Neural crest cell (in vitro differentiated cells): Measurements from ENCODE around the gene IGFBPL1. TPM values are rescaled to one million over a fixed set of nuclear protein-coding genes. Genes with fewer than 3 reads are reported as not detected.

Experiments used
- DNase-seq: peaks from one replicate; pipeline ENCODE4 v3.0.0; 2021; ENCODE audit warnings: low read depth, mixed read lengths, low spot score
- H3K27ac Mint-ChIP-seq: one replicate; pipeline ENCODE4 v1.8.0; 2021; ENCODE audit warnings: mild to moderate bottlenecking, mixed read lengths; ENCODE audit not compliant: unreplicated experiment
- H3K27me3 Mint-ChIP-seq: 2 replicates; pipeline ENCODE4 v1.8.0; 2021; ENCODE audit warnings: low read depth, mild to moderate bottlenecking, mixed read lengths
- H3K36me3 Mint-ChIP-seq: 2 replicates; pipeline ENCODE4 v1.8.0; 2021; ENCODE audit warnings: low read depth, mild to moderate bottlenecking, mixed read lengths
- H3K4me1 Mint-ChIP-seq: 2 replicates; pipeline ENCODE4 v1.8.0; 2021; ENCODE audit warnings: mixed read lengths
- H3K4me3 Mint-ChIP-seq: one replicate; pipeline ENCODE4 v1.8.0; 2021; ENCODE audit warnings: mild to moderate bottlenecking, mixed read lengths
- H3K9me3 Mint-ChIP-seq: 2 replicates; pipeline ENCODE4 v1.8.0; 2021; ENCODE audit warnings: mixed read lengths
- total RNA-seq: library from RNA; stranded (reverse); gene quantifications from 2 replicates; pipeline ENCODE4 v1.2.1, GENCODE V29; 2021
- TF ChIP-seq, protein P1 (sequence below): fragments of 200-600 bp; sonication (generic); conservative IDR thresholded peaks from 2 replicates; pipeline ENCODE4 v1.5.0; 2021; ENCODE audit warnings: antibody characterized with exemption, mild to moderate bottlenecking

Gene IGFBPL1
- total RNA-seq, 1 donor from 2014 or later, result 63.8 TPM

DNA sequence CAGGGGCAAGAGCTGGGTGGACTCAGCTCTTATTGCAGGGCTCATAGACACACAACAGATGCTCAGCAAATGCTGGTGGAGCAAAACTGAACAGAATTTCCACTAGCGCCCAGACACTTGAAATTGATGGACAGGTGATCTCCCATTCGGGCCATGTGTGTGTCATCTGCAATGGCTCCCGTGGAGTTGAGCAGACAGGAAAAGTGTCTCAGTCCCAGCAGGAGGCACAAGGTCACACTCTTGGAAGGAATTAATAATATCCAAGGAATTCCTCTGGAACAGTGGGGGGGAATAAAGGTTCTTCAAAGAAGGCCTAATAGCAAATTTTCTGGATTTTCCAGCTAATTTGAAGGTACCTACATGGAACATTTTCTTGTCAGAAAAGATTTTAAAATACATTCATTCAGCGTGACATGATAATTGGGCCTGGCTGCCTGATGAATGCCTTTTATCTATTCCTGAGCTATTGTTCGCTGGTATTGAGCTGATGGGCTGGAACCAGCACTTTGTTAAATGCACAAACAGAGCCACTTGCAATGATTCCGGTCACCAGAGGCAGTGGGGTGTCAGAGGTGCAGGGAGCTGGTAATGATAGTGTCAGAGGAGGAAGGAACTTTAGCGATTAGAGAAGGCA lies 63.3 kb downstream of the IGFBPL1 start:
- H3K27ac Mint-ChIP-seq, result no peak overlapping the region
- H3K4me1 Mint-ChIP-seq, result peaks cover 36% of the 10 kb centered on the region
- H3K27me3 Mint-ChIP-seq, result peaks cover 2% of the 10 kb centered on the region
- no peak for DNase-seq
- no peaks in the 10 kb centered on the region for H3K36me3 Mint-ChIP-seq
- TF ChIP-seq, protein P1, sequence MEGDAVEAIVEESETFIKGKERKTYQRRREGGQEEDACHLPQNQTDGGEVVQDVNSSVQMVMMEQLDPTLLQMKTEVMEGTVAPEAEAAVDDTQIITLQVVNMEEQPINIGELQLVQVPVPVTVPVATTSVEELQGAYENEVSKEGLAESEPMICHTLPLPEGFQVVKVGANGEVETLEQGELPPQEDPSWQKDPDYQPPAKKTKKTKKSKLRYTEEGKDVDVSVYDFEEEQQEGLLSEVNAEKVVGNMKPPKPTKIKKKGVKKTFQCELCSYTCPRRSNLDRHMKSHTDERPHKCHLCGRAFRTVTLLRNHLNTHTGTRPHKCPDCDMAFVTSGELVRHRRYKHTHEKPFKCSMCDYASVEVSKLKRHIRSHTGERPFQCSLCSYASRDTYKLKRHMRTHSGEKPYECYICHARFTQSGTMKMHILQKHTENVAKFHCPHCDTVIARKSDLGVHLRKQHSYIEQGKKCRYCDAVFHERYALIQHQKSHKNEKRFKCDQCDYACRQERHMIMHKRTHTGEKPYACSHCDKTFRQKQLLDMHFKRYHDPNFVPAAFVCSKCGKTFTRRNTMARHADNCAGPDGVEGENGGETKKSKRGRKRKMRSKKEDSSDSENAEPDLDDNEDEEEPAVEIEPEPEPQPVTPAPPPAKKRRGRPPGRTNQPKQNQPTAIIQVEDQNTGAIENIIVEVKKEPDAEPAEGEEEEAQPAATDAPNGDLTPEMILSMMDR, result no peak
- H3K9me3 Mint-ChIP-seq, result no peaks in the 10 kb centered on the region
- H3K4me3 Mint-ChIP-seq, result no peak overlapping the region

DNA sequence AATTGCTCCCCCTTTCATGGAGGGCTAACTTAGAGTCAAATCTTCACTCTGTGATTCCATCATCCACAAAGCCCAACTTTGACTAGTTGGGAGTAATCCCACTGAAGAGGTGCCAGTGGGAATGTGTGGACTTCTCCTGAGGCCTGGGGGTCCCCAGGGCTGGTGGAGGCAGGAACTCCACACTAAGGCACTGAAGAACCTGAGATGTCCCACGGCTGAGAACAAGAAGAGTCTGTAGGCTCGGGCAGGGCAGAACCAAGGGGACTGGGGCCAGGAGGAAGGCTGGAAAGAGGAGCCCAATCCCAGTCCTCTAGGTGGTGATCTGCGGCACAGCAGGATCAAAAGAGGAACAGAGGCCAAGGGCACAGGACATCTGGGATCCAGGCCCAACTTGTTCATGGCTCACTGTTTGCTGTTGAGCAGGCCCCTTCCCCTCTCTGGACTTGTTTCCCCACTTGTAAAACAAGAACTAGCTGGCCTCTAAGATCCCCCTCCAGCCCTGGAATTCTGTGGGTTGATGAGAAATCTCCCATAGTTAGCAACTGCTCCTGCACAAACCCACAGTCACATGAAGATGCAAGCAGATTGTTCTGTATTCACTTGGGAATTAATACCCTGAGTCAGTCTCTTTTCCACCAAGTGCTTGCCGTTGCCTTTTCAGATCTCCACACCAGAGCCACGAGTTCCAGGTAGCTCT lies 64.4 kb downstream of the IGFBPL1 start:
- Mint-ChIP-seq H3K27me3 (peaks cover 2% of the 10 kb centered on the region), H3K4me1 (peaks cover 40% of the 10 kb centered on the region), H3K36me3 (no peaks in the 10 kb centered on the region), H3K4me3 (no peak overlapping the region), H3K27ac (peak overlapping the region; percentile 6), H3K9me3 (no peaks in the 10 kb centered on the region)
- no peak for DNase-seq
- TF ChIP-seq, protein P1, result no peak

- Mint-ChIP-seq H3K4me1 (peaks cover 40% of the 10 kb centered on the region), H3K27me3 (peaks cover 2% of the 10 kb centered on the region), H3K4me3 (no peak overlapping the region), H3K27ac (no peak overlapping the region), H3K36me3 (no peaks in the 10 kb centered on the region), H3K9me3 (no peaks in the 10 kb centered on the region)
- no peak for DNase-seq
- TF ChIP-seq, protein P1, result no peak
These were observed 65.0 kb downstream of the IGFBPL1 start for GRCh38 chr9:38359297-38359653.

- Mint-ChIP-seq H3K9me3 (no peaks in the 10 kb centered on the region), H3K4me1 (peaks cover 41% of the 10 kb centered on the region), H3K36me3 (no peaks in the 10 kb centered on the region), H3K4me3 (no peak overlapping the region), H3K27me3 (peaks cover 2% of the 10 kb centered on the region), H3K27ac (no peak overlapping the region)
- TF ChIP-seq, protein P1, result no peak
- no peak for DNase-seq
These were observed 65.6 kb downstream of the IGFBPL1 start for GRCh38 chr9:38358390-38359296.

- Mint-ChIP-seq H3K4me3 (no peak overlapping the region), H3K27ac (no peak overlapping the region)
These were observed 66.7 kb downstream of the IGFBPL1 start for GRCh38 chr9:38357350-38358114.

More at GRCh38 chr9:38357350-38358114, 66.7 kb downstream of the IGFBPL1 start:
- H3K4me1 Mint-ChIP-seq, result peaks cover 46% of the 10 kb centered on the region
- H3K9me3 Mint-ChIP-seq, result no peaks in the 10 kb centered on the region
- no peaks in the 10 kb centered on the region for H3K27me3 Mint-ChIP-seq
- TF ChIP-seq, protein P1, result no peak
- no peak for DNase-seq
- no peaks in the 10 kb centered on the region for H3K36me3 Mint-ChIP-seq
